ENCODE results near the gene ZFP64. TPM values are rescaled to one million over a fixed set of nuclear protein-coding genes. Genes with fewer than 3 reads are reported as not detected.
A peak's percentile ranks its signal among the peaks of the same experiment; 100 is the strongest.
"Not testable (repeated sequence)": the region's sequence is repeated elsewhere in the genome, so short reads cannot be mapped to it uniquely, and the experiment has no call there.

The ZFP64 gene
- total RNA-seq, 1 donor from 2014 or later = 21.3 TPM

DNA sequence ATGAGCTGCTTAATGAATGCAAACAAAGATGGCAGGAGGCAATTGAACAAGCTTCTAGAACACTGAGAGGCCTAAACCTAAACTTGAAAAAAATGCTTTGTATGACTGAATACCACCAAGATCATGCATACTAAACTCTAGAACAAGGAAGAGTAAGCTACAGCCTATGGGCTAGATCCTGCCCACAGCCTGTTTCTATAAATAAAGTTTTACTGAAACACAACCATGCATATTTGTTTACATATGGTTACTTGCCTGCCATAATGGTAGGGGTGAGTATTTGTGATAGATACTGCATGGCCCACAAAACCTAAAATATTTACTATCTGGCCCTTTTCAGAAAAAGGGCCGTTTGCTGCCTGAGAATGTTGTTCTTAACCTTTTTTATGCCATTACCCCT lies 37.0 kb downstream of the ZFP64 start:
- DNase-seq = no peak

GRCh38 chr20:52153896-52154295 lies 37.7 kb downstream of the ZFP64 start:
- DNase-seq = no peak

DNA sequence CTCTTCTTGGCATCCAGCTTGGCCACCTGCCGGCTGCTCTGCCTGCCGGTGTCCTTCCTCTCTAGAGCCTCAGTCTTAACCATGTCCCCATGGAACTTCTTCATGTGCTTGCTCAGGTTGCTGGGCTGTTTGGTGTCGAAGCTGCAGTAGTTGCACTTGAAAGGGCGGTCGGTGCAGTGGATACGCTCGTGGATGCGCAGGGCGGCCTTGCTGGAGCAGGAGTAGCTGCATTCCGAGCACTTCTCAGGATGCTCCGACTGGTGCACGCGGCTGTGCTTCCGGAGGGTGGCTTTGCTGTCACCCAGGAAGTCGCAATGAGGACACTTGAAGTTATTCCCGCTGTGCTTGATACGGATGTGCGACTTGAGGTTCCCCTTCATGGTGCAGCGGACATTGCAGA lies 38.7 kb downstream of the ZFP64 start:
- DNase-seq = no peak

DNA sequence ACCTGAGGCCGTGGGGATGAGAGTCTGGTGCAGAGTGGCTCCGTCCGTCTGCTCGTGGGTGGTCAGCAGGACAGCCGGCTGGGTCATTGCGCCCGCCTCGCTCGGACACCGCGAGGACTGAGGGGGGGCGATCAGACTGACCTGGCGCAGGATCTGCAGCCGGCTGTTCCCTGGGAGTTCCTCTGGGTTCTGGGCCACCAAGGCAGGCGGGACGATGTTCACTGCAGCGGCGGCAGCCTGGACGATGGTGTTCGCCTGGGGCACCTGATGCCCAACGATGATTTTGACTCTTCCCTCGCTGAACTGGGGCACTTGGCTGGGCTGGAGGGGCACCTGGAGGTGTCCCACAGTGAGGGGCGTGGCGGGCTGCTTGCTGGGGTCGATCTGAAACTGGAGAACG lies 39.2 kb downstream of the ZFP64 start:
- DNase-seq = no peak

DNA sequence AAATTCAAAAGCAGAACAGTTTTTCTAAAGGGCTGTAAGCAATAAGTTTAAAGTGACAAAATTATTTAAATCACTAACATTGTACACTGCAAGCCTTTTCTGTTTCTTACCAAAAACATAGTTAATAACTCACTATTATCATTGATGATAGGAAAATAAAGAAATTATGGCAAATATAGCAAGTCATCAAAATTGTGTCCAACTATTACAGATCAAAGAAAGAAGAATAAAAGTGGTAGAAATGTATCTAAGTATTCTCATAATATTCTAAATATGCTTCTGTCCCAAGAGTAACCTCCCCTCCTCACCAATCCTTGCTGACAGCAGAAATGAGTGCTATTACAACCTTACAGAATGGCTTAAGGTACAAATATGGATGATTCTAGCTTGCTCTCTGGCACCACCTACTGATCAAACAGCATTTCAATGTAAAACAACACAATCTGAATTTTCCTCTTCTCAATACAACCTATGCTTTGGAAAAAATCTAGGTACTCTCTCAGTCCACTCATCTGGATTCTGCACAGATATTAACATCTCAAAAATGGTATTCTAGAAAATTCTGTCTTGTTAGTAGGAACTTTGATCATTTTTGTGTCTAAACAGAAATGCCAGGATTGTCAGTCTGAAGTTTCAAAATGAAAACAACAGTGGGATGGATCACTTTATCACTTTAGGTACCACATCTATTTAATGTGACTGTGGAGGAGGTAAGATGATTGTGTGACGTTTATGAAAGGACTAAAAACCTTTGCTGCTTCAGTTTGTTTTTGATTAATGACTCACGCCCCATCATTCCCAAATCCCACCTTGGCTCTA lies 40.9 kb downstream of the ZFP64 start:
- peak; percentile 71 for DNase-seq

DNA sequence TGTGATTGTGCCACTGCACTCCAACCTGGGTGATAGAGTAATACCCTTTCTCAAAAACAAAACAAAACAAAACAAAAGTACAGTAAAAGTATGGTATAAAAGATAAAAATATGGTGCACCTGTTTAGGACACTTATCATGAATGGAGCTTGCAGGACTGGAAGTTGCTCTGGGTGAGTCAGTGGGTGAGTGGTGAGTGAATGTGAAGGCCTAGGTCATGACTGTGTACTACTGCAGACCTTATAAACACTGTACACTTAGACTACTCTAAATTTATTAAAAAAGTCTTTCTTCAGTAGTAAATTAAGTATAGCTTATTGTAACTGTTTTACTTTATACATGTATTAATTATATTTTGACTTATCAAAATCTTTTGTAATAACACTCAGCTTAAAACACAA lies 46.0 kb downstream of the ZFP64 start:
- no peak for DNase-seq

DNA sequence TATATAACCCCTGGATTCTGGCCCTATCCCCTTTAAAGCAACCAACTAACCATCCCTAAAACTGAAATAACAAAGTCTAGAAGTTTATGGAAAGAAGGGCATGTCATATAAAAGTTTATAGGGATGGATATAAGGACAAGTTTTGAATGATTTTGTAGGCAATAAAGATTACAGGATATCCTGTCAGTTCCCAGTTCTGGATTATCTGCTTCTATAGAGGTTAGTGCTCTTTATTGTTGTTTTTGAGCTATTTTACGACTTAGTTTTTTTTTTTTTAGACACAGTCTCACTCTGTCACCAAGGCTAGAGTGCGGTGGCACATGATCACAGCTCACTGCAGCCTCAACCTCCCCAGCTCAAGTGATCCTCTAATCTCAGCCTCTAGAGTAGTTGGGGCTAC lies 48.3 kb downstream of the ZFP64 start:
- DNase-seq = no peak

DNA sequence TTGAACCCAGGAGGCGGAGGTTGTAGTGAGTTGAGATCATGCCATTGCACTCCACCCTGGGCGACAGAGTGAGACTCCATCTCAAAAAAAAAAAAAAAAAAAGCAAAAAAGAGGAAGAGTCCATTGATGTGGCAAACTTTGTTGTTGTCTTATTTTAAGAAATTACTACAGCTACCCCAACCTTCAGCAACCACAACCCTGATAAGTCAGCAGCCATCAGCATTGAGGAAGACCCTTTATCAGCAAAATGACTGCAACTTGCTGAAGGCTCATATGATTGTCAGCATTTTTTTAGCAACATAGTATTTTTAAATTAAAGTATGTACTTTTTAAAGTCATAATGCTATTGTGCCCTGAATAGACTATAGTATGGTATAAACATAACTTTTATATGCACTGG lies 48.8 kb downstream of the ZFP64 start:
- DNase-seq = no peak

DNA sequence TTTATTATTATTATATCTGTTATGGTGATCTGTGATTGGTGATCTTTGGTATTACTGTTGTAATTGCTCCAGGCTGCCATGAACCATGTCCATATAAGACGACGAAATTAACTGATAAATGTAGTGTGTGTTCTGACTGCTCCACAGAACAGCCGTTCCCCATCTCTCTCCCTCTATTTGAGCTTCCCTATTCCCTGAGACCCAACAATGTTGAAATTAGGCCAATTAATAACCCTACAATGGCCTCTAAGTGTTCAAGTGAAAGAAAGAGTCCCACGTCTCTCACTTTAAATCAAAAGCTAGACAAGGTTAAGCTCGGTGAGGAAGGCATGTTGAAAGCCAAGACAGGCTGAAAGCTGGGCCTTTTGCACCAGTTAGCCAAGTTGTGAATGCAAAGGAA lies 51.6 kb downstream of the ZFP64 start:
- no peak for DNase-seq

DNA sequence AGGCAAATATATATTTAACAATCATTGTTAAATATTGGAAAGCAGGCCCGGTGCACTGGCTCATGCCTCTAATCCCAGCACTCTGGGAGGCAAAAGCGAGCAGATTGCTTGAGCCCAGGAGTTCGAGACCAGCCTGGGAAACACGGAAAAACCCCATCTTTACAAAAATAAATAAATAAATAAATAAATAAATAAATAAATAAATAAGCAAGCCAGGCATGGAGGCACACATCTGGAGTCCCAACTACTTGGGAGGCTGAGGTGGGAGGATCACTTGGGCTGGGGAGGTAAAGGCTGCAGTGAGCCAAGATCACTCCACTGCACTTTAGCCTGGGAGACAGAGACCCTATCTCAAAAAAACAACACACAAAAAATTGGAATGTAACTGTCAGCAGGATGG lies 53.7 kb downstream of the ZFP64 start:
- no peak for DNase-seq

DNA sequence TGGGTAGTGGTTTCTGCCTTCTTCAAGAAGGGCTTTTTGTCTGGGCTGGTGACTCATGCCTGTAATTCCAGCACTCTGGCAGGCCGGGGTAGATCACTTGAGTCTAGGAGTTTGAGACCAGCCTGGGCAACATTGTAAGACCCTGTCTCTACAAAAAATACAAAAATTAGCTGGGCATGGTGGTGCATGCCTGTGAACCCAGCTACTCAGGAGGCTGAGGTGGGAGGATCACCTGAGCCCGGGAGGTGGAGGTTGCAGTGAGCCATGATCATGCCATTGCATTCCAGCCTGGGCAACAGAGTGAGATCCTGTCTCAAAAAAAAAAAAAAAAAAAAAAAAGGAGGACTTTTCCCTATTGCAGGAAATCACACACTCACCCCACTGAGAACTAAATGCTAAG lies 57.9 kb downstream of the ZFP64 start:
- DNase-seq = not testable (repeated sequence)

DNA sequence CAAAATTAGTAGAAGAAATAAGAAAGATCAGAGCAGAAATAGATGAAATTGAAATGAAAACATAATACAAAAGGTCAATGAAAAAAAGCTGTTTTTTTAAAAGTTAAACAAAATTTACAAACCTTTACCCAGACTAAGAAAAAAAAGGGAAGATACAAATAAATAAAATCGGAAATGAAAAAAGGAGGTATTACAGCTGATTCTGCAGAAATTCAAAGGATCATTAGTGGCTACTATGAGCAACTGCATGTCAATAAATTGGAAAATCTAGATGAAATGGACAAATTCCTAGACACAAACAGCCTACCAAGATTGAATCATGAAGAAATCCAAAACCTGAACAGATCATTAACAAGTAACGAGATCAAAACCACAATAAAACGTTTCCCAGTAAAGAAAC lies 59.2 kb downstream of the ZFP64 start:
- no peak for DNase-seq

DNA sequence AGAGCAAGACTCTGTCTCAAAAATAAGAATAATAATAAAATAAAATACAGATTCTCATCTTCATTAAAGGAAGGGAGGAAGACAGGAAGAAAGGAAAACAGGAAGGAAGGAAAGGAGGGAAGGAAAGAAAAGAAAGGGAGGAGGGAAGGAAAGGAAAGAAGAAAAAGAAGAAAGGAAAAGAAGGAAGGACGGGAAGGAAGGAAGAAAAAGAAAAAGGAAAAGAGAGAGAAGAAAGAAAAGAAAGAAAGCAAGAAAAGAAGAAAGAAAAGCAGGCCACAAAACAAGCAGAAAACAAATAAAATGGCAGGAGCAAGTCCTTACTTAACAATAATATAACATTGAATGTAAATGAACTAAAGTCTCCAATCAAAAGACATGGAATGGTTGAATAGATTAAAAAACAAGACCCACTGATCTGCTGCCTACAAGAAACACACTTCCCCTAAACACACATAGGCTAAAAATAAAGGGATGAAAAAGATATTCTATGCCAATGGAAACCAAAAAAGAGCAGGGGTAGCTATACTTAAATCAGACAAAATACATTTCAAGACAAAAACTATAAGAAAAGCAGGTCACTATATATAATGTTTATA lies 60.4 kb downstream of the ZFP64 start:
- no peak for DNase-seq

DNA sequence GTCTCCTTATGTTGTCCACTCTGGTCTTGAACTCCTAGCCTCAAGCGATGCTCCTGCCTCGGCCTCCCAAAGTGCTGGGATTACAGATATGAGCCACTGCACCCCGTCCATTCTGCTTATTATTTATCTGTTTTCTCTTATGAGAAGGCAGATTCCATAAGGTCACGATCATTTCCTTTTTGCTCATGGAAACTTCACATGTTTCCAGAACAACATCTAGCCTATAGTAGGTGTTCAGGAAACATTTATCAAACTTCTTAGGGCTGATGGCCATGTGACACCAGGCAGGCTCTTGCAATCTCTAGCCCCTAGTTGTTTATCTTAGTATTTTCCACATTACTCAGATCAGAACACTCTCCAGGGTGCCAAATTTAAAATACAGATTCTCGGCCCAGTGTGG lies 61.2 kb downstream of the ZFP64 start:
- DNase-seq = no peak

DNA sequence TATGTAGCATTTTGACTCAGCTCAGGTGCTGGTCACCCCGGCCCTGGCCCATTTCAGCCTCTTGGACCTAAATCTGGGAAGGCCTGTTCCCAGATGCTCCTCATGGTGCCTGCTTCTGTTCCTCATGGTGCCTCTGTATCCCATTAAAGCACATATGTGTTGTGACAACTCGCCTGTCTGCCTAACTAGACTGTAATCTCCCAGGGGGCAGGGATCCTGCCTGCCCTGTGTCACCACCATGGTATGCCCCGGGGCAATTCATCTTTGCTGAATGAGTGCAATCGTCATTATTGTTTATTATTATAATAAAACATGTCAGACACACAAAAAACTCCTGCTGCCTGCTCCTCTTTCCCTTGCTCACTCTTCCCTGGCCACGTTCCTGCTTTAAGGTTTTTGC lies 62.0 kb downstream of the ZFP64 start:
- DNase-seq = no peak

DNA sequence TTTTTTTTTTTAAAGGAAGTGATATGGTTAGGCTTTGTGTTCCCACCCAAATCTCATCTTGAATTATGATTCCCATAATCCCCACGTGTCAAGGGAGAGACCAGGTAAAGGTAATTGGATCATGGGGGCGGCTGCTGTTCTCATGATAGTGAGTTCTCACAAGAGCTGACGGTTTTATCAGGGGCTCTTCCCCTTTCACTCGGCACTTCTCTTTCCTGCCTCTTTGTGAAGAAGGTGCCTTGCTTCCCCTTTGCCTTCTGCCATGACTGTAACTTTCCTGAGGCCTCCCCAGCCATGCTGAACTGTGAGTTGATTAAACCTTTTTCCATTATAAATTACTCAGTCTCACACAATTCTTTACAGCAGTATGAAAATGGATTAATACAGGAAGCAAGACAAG lies 64.3 kb downstream of the ZFP64 start:
- no peak for DNase-seq

DNA sequence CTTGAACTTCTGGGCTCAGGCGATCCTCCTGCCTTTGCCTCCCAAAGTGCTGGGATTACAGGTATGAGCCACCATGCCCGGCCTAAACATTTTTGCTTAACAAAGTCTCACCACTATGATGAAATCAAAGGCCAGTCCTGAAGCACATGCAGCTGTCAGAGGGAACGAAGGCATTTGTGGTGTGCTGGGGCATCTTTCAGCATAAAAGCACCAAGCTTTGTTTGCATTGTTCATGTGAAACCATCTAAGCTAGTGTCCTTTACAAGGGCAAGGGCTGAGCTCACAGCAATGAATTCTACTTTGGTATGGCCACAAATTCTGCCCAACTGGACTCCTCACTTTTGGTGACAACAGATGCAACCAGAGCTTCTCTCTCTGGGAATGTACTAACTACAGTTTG lies 66.8 kb downstream of the ZFP64 start:
- no peak for DNase-seq

GRCh38 chr20:52118696-52119095 lies 72.9 kb downstream of the ZFP64 start:
- no peak for DNase-seq

DNA sequence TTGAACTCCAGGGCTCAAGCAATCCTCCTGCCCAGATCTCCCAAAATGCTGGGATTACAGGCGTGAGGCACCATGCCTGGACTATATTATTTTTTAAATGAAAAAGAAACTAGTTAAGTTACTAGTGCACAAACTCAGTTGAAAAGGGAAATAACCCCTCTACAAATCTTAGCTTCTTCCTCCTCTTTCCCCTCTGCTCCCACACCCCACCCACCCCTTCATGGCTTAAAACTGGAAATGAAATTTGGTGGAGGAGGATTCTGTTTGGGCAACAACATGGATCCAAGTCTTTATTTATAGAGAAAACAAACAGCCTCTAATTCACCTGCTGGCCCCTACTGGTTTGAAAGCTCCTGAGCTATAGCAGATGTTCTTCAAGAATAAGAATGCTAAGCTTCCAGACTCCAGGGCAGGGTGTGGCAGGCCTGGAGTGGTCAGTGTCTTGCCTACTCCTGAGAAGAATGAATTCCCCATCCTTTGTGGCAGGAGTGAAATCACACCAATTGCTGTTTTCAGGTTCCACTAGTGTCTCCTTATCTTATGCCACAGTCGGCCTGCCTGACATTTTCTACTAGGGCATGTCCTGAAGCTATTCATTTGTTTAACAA lies 73.5 kb downstream of the ZFP64 start:
- no peak for DNase-seq

DNA sequence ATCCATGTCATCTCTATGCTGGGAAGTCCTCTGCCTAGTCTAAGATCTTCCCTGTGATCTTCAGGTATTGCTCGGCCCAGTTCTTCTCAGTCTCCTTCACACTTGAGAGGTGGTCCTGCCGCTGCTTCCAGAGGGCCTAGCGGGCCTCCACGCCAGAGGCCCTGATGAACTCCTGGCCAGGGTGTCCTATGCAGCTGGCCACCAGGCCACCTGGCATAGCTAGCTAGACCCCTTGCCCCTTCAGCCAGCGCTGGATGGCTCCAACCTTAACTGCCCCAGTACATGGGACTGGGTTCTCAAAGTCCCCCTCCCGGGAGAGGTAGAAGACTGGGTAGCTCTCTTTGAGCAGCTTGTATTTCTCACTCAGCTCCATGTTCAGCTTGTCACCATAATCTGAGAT lies 81.1 kb downstream of the ZFP64 start:
- no peak for DNase-seq

- DNase-seq = peak; percentile 65
These were observed 85.8 kb downstream of the ZFP64 start for GRCh38 chr20:52105442-52106422.

Data from tongue (tissue), 2 donors.